ENCODE results near the gene KCTD10.

The KCTD10 gene

GRCh38 chr12:109461049-109461845, 15.9 kb downstream of the KCTD10 start:
- no CpG with 5 or more reads among the region's 8 CpGs for WGBS (ENCODE audit: extremely low coverage, insufficient coverage, insufficient read length)
- DNase-seq: no peak
- Histone ChIP-seq H3K79me2 (ENCODE audit: control insufficient read depth, insufficient read depth, low read length, poor library complexity) (peaks cover 35% of the 10 kb centered on the region), H2BK120ac (ENCODE audit: insufficient read depth, low read length, poor library complexity) (peak overlapping the region; percentile 100), H3K9ac (ENCODE audit: low read length) (no peak overlapping the region), H4K12ac (ENCODE audit: low read depth, low read length) (peak overlapping the region; percentile 79), H3K23ac (ENCODE audit: low read length) (no peak overlapping the region), H3K4me3 (ENCODE audit: low read depth, low read length) (no peak overlapping the region), H3K27me3 (ENCODE audit: insufficient read depth, low read length) (no peaks in the 10 kb centered on the region), H3K4ac (ENCODE audit: low read depth, low read length) (peak overlapping the region; percentile 99), H2AFZ (ENCODE audit: insufficient read depth, low read length, poor library complexity) (peak overlapping the region; percentile 91), H2AK5ac (ENCODE audit: low read length) (peak overlapping the region; percentile 100), H3K36me3 (ENCODE audit: control insufficient read depth in 1 of 2, insufficient read depth in 2 of 2, low read length in 2 of 2) (peaks cover 35 to 42% of the 10 kb centered on the region in 2 experiments), H3K79me1 (ENCODE audit: low read length) (peaks cover 46% of the 10 kb centered on the region), H4K91ac (ENCODE audit: low read depth, low read length) (peak overlapping the region; percentile 100), H3K27ac (ENCODE audit: low read depth, low read length) (peak overlapping the region; percentile 98), H2BK12ac (ENCODE audit: low read length) (peak overlapping the region; percentile 99), H3K9me3 (ENCODE audit: insufficient read depth, low read depth, low read length) (no peaks in the 10 kb centered on the region), H4K8ac (ENCODE audit: low read depth, low read length) (peak overlapping the region; percentile 97), H2BK5ac (ENCODE audit: low read depth, low read length, poor library complexity) (peak overlapping the region; percentile 99), H3K4me1 (ENCODE audit: control insufficient read depth in 1 of 2, insufficient read depth in 2 of 2, low read length in 2 of 2) (peaks cover 61 to 66% of the 10 kb centered on the region in 2 experiments), H3K18ac (ENCODE audit: low read length) (peak overlapping the region; percentile 100), H3K4me2 (ENCODE audit: low read length) (peak overlapping the region; percentile 0), H3K14ac (ENCODE audit: low read length) (peak overlapping the region; percentile 99)

- DNase-seq: no peak
- no CpG with 5 or more reads among the region's 13 CpGs for WGBS (ENCODE audit: extremely low coverage, insufficient coverage, insufficient read length)
Observed at GRCh38 chr12:109460538-109460937, 16.6 kb downstream of the KCTD10 start.

GRCh38 chr12:109459247-109459646, 17.9 kb downstream of the KCTD10 start:
- Histone ChIP-seq H3K4ac (ENCODE audit: low read depth, low read length) (no peak overlapping the region), H2BK5ac (ENCODE audit: low read depth, low read length, poor library complexity) (no peak overlapping the region), H2BK12ac (ENCODE audit: low read length) (no peak overlapping the region), H3K79me1 (ENCODE audit: low read length) (peaks cover 48% of the 10 kb centered on the region), H3K27me3 (ENCODE audit: insufficient read depth, low read length) (no peaks in the 10 kb centered on the region), H3K4me2 (ENCODE audit: low read length) (no peak overlapping the region), H3K4me3 (ENCODE audit: low read depth, low read length) (no peak overlapping the region), H3K18ac (ENCODE audit: low read length) (no peak overlapping the region), H4K8ac (ENCODE audit: low read depth, low read length) (no peak overlapping the region), H3K36me3 (ENCODE audit: control insufficient read depth in 1 of 2, insufficient read depth in 2 of 2, low read length in 2 of 2) (peaks cover 36 to 46% of the 10 kb centered on the region in 2 experiments), H3K4me1 (ENCODE audit: control insufficient read depth in 1 of 2, insufficient read depth in 2 of 2, low read length in 2 of 2) (peaks cover 53 to 60% of the 10 kb centered on the region in 2 experiments), H3K27ac (ENCODE audit: low read depth, low read length) (peak overlapping the region; percentile 31), H3K79me2 (ENCODE audit: control insufficient read depth, insufficient read depth, low read length, poor library complexity) (peaks cover 23% of the 10 kb centered on the region), H2AFZ (ENCODE audit: insufficient read depth, low read length, poor library complexity) (no peak overlapping the region), H3K9me3 (ENCODE audit: insufficient read depth, low read depth, low read length) (no peaks in the 10 kb centered on the region), H3K14ac (ENCODE audit: low read length) (no peak overlapping the region), H4K91ac (ENCODE audit: low read depth, low read length) (no peak overlapping the region), H2BK120ac (ENCODE audit: insufficient read depth, low read length, poor library complexity) (no peak overlapping the region), H4K12ac (ENCODE audit: low read depth, low read length) (no peak overlapping the region), H3K23ac (ENCODE audit: low read length) (no peak overlapping the region), H2AK5ac (ENCODE audit: low read length) (no peak overlapping the region), H3K9ac (ENCODE audit: low read length) (no peak overlapping the region)
- no peak for DNase-seq
- WGBS (ENCODE audit: extremely low coverage, insufficient coverage, insufficient read length): no CpG with 5 or more reads among the region's 6 CpGs

More at GRCh38 chr12:109460538-109460937, 16.6 kb downstream of the KCTD10 start:
- Histone ChIP-seq H2BK120ac (ENCODE audit: insufficient read depth, low read length, poor library complexity) (peak overlapping the region; percentile 93), H3K36me3 (ENCODE audit: control insufficient read depth in 1 of 2, insufficient read depth in 2 of 2, low read length in 2 of 2) (peaks cover 34 to 42% of the 10 kb centered on the region in 2 experiments), H3K18ac (ENCODE audit: low read length) (peak overlapping the region; percentile 85), H3K9ac (ENCODE audit: low read length) (no peak overlapping the region), H3K4me3 (ENCODE audit: low read depth, low read length) (no peak overlapping the region), H2BK12ac (ENCODE audit: low read length) (peak overlapping the region; percentile 28), H2AK5ac (ENCODE audit: low read length) (peak overlapping the region; percentile 96), H3K23ac (ENCODE audit: low read length) (no peak overlapping the region), H4K91ac (ENCODE audit: low read depth, low read length) (peak overlapping the region; percentile 93), H3K4ac (ENCODE audit: low read depth, low read length) (peak overlapping the region; percentile 90), H3K79me1 (ENCODE audit: low read length) (peaks cover 46% of the 10 kb centered on the region), H2AFZ (ENCODE audit: insufficient read depth, low read length, poor library complexity) (peak overlapping the region; percentile 57), H3K4me1 (ENCODE audit: control insufficient read depth in 1 of 2, insufficient read depth in 2 of 2, low read length in 2 of 2) (peaks cover 58 to 66% of the 10 kb centered on the region in 2 experiments), H2BK5ac (ENCODE audit: low read depth, low read length, poor library complexity) (peak overlapping the region; percentile 99), H4K12ac (ENCODE audit: low read depth, low read length) (peak overlapping the region; percentile 4), H3K14ac (ENCODE audit: low read length) (peak overlapping the region; percentile 76), H3K9me3 (ENCODE audit: insufficient read depth, low read depth, low read length) (no peaks in the 10 kb centered on the region), H3K79me2 (ENCODE audit: control insufficient read depth, insufficient read depth, low read length, poor library complexity) (peaks cover 30% of the 10 kb centered on the region), H3K4me2 (ENCODE audit: low read length) (no peak overlapping the region), H3K27ac (ENCODE audit: low read depth, low read length) (peak overlapping the region; percentile 98), H4K8ac (ENCODE audit: low read depth, low read length) (peak overlapping the region; percentile 71), H3K27me3 (ENCODE audit: insufficient read depth, low read length) (no peaks in the 10 kb centered on the region)

- Histone ChIP-seq H2AK5ac (ENCODE audit: low read length) (peak overlapping the region; percentile 64), H3K27me3 (ENCODE audit: insufficient read depth, low read length) (no peaks in the 10 kb centered on the region), H3K4me1 (ENCODE audit: control insufficient read depth in 1 of 2, insufficient read depth in 2 of 2, low read length in 2 of 2) (peaks cover 48 to 56% of the 10 kb centered on the region in 2 experiments), H3K79me2 (ENCODE audit: control insufficient read depth, insufficient read depth, low read length, poor library complexity) (peaks cover 22% of the 10 kb centered on the region), H3K4me3 (ENCODE audit: low read depth, low read length) (no peak overlapping the region), H4K91ac (ENCODE audit: low read depth, low read length) (peak overlapping the region; percentile 79), H4K8ac (ENCODE audit: low read depth, low read length) (peak overlapping the region; percentile 30), H3K23ac (ENCODE audit: low read length) (no peak overlapping the region), H3K4me2 (ENCODE audit: low read length) (no peak overlapping the region), H3K14ac (ENCODE audit: low read length) (peak overlapping the region; percentile 49), H3K4ac (ENCODE audit: low read depth, low read length) (peak overlapping the region; percentile 85), H3K9ac (ENCODE audit: low read length) (no peak overlapping the region), H3K27ac (ENCODE audit: low read depth, low read length) (peak overlapping the region; percentile 31), H2BK120ac (ENCODE audit: insufficient read depth, low read length, poor library complexity) (peak overlapping the region; percentile 29), H3K18ac (ENCODE audit: low read length) (peak overlapping the region; percentile 74), H4K12ac (ENCODE audit: low read depth, low read length) (no peak overlapping the region), H2AFZ (ENCODE audit: insufficient read depth, low read length, poor library complexity) (no peak overlapping the region), H3K36me3 (ENCODE audit: control insufficient read depth in 1 of 2, insufficient read depth in 2 of 2, low read length in 2 of 2) (peaks cover 37 to 50% of the 10 kb centered on the region in 2 experiments), H3K9me3 (ENCODE audit: insufficient read depth, low read depth, low read length) (no peaks in the 10 kb centered on the region), H2BK12ac (ENCODE audit: low read length) (peak overlapping the region; percentile 73), H2BK5ac (ENCODE audit: low read depth, low read length, poor library complexity) (peak overlapping the region; percentile 58), H3K79me1 (ENCODE audit: low read length) (peaks cover 44% of the 10 kb centered on the region)
- no peak for DNase-seq
- WGBS (ENCODE audit: extremely low coverage, insufficient coverage, insufficient read length): no CpG with 5 or more reads among the region's 6 CpGs
Observed at GRCh38 chr12:109458771-109459208, 18.3 kb downstream of the KCTD10 start.

Measured in trophoblast cell (in vitro differentiated cells and primary cell).